Epithelial cell of prostate (primary cell): ENCODE measurements around the gene SYT2.
"Not testable (repeated sequence)": the region's sequence is repeated elsewhere in the genome, so short reads cannot be mapped to it uniquely, and the experiment has no call there.

ENCODE experiments used
- DNase-seq: peaks from one replicate; pipeline ENCODE4 v3.0.0-alpha.2; 2011; ENCODE audit warnings: low read depth, low spot score
- H3K27ac ChIP-seq: fragments of 450-650 bp; 2 replicates; pipeline ENCODE4 v1.5.1; 2017; ENCODE audit warnings: mild to moderate bottlenecking

Gene SYT2

DNA sequence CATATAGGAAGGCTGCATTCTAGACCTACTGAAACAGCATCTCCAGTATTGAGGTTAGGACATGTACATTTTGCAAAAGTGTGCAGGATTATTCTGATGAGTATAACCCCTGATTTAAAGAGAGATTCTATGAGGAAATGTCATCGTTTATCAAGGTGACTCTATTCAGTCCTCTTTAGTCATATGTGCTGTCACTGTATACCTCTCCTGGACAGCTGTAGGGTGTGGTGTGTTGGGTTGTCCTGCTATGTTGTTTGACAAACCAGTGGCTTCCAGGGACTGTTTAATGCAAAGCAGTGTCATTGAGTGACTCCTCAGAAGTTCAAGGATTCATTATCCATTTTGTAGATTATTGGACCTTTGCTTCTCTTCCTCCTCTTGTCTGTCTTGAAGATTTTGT lies 152.6 kb downstream of the SYT2 start:
- H3K27ac ChIP-seq, DNase-seq: not testable (repeated sequence)

DNA sequence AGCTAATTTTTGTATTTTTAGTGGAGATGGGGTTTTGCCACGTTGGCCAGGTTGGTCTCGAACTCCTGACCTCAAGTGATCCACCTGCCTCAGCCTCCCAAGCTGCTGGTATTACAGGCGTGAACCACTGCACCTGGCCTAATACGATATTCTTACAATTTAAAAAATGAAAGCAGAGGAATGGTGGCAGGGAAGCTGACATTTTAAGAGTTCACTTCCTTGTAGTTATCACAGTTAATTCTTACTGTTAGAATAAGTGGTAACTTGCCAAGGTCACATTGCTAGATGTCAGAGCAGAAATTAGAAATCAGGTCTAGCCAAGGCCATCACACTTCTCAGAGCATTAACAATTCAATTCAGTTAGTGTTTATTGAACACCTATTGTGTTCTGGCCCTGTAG lies 154.2 kb downstream of the SYT2 start:
- DNase-seq, H3K27ac ChIP-seq: not testable (repeated sequence)

DNA sequence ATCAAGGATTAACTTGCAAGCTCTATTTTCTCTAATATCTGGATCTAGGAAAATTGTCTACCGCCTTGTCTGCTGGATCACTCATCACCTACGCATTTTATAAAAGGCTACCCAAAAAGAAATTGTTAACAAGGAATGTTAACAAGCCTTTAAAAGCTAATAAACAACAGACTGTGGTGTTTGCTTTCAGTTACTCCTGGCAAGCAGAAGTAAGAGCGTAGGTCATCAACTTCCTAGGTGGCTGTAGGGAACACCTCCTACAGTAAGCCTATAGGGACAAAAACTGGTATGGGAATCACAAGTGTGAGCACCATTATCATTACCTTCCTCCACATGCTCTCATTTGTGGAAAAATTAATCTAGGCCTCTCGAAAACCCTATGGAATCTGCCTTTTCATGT lies 155.6 kb downstream of the SYT2 start:
- not testable (repeated sequence) for DNase-seq, H3K27ac ChIP-seq

DNA sequence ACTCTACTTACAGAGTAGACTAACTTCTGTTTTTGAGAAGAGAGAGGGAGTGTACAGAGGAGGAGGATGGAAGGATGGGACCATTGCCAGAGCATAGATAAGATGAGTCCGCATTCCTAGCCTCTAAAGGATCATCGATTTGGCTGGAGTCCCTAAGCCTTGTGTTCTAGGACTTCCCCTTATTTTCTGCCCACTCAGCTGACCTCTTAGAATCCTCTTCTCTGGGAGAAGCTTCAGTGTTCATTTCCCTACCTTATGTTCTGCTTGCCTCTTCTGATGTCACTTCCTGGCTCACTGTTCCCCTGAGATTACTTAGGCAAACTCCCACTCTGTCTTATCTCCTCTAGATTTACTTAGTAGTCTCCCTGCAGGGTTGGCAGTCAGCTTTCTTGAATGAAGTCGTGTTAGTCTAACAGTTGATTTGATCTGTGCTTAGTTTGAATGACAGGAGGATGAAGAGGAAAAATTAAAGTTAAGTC lies 156.7 kb downstream of the SYT2 start:
- DNase-seq, result no peak
- no peak overlapping the region for H3K27ac ChIP-seq

GRCh38 chr1:202553078-202553477 lies 157.2 kb downstream of the SYT2 start:
- not testable (repeated sequence) for H3K27ac ChIP-seq, DNase-seq

GRCh38 chr1:202552615-202553014 lies 157.6 kb downstream of the SYT2 start:
- not testable (repeated sequence) for DNase-seq, H3K27ac ChIP-seq

GRCh38 chr1:202551683-202552082 lies 158.6 kb downstream of the SYT2 start:
- DNase-seq, result no peak
- H3K27ac ChIP-seq, result no peak overlapping the region

DNA sequence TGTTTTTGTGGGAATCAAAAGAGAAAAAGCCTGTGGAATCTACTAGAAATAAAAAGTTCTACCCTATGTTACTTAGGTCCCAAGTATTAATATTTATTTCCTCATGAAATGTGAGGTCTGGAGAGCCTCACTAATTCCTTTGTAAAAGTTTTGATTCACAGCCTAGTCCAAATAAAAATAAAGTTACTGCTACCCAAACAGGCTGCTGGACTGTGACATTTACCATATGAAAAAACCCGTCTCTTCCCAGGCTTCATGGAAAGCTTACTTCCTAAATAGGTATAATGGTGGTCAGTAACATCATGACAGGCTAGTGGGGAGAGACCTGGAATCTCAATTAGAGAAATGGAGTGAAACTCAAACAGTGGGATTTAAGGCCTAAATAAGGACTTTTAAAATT lies 160.2 kb downstream of the SYT2 start:
- DNase-seq, H3K27ac ChIP-seq: not testable (repeated sequence)

DNA sequence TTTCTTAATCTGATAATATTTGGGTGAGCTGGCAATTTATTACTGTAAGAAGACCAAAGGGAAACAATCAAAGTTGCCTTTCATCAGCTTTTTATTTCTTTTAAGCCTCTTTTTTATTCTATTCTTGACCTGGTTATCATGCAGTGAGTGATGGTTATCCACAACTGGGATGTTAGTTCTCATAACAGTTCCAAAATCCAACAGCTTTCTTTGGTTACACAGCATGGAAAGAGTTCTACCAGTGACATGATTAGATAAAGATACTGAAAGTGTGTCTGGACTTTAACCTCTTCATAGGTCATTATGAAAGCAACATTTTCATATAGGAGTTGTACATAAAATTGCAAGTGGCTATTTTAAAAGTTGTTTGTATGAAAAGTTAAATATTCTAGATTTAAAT lies 163.0 kb downstream of the SYT2 start:
- DNase-seq, result no peak
- H3K27ac ChIP-seq, result no peak overlapping the region

GRCh38 chr1:202546796-202547195 lies 163.5 kb downstream of the SYT2 start:
- DNase-seq, H3K27ac ChIP-seq: not testable (repeated sequence)

DNA sequence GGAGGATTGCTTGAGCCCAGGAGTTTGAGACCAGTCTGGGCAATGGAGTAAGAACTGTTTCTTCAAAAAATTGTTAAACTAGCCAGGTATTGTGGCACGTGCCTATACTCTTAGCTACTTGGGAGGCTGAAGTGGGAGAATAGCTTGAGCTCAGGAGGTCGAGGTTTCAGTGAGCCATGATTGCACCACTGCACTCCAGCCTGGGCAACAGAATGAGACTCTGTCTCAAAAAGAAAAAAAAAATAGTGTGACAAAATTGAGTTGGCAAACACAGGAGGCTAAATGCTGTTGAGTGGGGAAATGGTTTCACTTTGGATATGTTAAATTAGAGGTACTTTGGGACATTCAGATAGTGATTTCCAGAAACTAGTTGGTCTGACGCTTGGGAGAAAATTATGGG lies 163.9 kb downstream of the SYT2 start:
- not testable (repeated sequence) for DNase-seq, H3K27ac ChIP-seq

DNA sequence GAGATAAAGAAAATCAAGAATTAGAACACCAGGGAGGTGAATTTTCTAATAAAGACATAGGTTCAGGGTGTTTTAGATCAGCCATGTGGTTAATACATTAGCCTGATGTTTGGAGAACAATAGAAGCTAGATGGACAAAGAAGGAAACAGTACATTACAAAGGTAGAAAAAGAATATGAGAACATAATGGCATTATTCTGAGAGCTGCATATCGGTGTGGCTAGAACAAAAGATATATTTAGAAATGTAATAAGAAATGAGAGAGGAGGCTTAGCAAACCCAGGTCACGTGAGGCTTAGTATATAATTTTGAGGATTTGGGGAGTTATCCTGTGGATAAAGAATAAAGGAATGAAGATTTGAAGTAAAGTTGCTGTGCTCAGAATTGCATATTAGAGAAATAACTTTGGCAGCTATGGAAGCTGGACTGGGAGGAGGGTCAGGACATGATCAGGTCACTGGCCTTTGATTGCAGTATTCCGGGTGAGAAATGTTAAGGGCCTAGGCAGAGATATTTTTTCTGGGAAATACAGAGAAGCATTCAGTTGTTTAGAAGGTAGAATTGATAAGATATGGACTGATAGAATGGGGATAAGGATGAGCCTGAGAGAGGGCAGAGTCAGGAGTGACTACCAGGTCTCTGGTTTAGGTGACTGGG lies 164.5 kb downstream of the SYT2 start:
- not testable (repeated sequence) for DNase-seq

DNA sequence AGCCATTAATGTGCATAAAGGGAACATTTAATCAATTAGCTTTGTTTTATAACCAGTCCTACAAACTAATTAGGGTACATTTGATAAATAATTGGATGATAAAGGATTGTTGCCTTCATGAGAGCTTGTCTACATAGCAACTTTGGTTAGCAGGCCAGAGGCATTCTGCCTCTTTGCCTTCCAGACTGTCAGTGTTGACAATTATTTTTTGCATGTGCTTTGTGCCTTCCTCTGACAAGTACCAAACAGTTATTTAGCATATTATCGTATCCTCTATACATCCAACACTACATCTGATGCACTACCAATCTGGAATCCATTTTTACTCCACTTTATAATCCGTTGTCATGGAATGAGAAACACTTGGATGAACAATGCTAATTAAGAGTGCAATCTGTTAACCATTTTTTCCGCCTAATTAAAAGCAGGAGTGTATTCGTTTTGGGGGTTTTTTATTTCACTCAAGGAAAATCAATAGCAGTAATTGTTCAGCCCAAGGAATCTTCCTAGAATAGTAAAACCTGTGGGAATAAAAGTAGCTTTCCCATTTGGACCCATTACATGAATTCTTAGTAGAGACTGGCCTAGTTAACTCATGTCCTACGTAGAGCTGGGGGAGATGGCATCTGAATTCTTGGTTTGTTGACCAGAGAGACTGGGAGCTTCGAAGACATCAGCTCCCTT lies 165.3 kb downstream of the SYT2 start:
- not testable (repeated sequence) for DNase-seq, H3K27ac ChIP-seq

More for the DNA sequence above, 164.5 kb downstream of the SYT2 start:
- H3K27ac ChIP-seq, result not testable (repeated sequence)

DNA sequence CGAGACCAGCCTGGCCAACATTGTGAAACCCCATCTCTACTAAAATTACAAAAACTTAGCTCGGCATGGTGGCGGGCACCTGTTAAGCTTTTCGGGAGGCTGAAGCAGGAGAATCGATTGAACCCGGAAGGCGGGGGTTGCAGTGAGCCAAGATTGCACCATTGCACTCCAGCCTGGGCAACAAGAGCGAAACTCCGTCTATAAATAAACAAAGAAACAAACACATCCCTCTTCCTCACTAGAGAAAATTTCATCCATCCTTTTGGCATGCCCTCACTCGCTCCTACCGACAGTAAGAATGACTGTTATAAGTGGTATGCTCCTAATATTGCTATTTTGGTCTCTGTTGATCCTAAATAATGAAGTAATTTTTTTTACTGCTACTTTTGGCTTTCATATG lies 166.7 kb downstream of the SYT2 start:
- H3K27ac ChIP-seq, result peak overlapping the region; percentile 20

GRCh38 chr1:202542415-202542814 lies 167.8 kb downstream of the SYT2 start:
- not testable (repeated sequence) for H3K27ac ChIP-seq, DNase-seq

More for the DNA sequence above, 166.7 kb downstream of the SYT2 start:
- not testable (repeated sequence) for DNase-seq

- not testable (repeated sequence) for H3K27ac ChIP-seq, DNase-seq
Observed at GRCh38 chr1:202540858-202541257, 169.4 kb downstream of the SYT2 start.
